ENCODE results near the gene CSNK1D.

- no peak for TF ChIP-seq POLR2A (IDR thresholded peaks at IDR 0.05)
- no peak for TF ChIP-seq CTCF (IDR thresholded peaks at IDR 0.05)
Observed at GRCh38 chr17:82249896-82250581, 23.5 kb downstream of the CSNK1D start.

Measured in body of pancreas (tissue), 4 donors.